Activated CD4-positive, CD25-positive, alpha-beta regulatory T cell (primary cell): ENCODE results near the gene CCDC13.

ENCODE experiments used
- DNase-seq, 4 experiments: peaks; one replicate each; lab custom pipeline; 2025; lab: John Stamatoyannopoulos, UW

CCDC13 gene

GRCh38 chr3:42799376-42799775 lies 26.3 kb upstream of the CCDC13 start:
- no peak for DNase-seq

- no peak for DNase-seq
Measured at GRCh38 chr3:42796332-42796885, 23.4 kb upstream of the CCDC13 start.

GRCh38 chr3:42795621-42796181 lies 22.6 kb upstream of the CCDC13 start:
- DNase-seq: no peak

- no peak for DNase-seq
Measured at GRCh38 chr3:42790714-42791229, 17.7 kb upstream of the CCDC13 start.

GRCh38 chr3:42786631-42787030 lies 13.6 kb upstream of the CCDC13 start:
- DNase-seq: no peak

GRCh38 chr3:42786212-42786611 lies 13.2 kb upstream of the CCDC13 start:
- no peak for DNase-seq

GRCh38 chr3:42780892-42781700 lies 8.0 kb upstream of the CCDC13 start:
- no peak for DNase-seq

- DNase-seq: no peak
Measured at GRCh38 chr3:42780398-42780797, 7.3 kb upstream of the CCDC13 start.

- no peak for DNase-seq
Measured at GRCh38 chr3:42778644-42779043, 5.6 kb upstream of the CCDC13 start.

- no peak for DNase-seq
Measured at GRCh38 chr3:42773409-42773751, 327 bp upstream of the CCDC13 start.

GRCh38 chr3:42771271-42771670 lies 1.8 kb downstream of the CCDC13 start:
- no peak for DNase-seq

GRCh38 chr3:42769477-42770131 lies 3.4 kb downstream of the CCDC13 start:
- no peak for DNase-seq

- no peak for DNase-seq
Measured at GRCh38 chr3:42764561-42765295, 8.3 kb downstream of the CCDC13 start.

- no peak for DNase-seq
Measured at GRCh38 chr3:42764115-42764514, 8.9 kb downstream of the CCDC13 start.

GRCh38 chr3:42763021-42763420 lies 10.0 kb downstream of the CCDC13 start:
- DNase-seq: no peak

- no peak for DNase-seq
Measured at GRCh38 chr3:42762046-42762724, 10.9 kb downstream of the CCDC13 start.

GRCh38 chr3:42758126-42758525 lies 14.9 kb downstream of the CCDC13 start:
- no peak for DNase-seq

- DNase-seq: no peak
Measured at GRCh38 chr3:42756681-42757213, 16.3 kb downstream of the CCDC13 start.

- no peak for DNase-seq
Measured at GRCh38 chr3:42755681-42756578, 17.1 kb downstream of the CCDC13 start.

- DNase-seq: no peak
Measured at GRCh38 chr3:42753757-42754156, 19.3 kb downstream of the CCDC13 start.
